K562 (cell line): Measurements from ENCODE around the gene SLC35A2. TPM values are rescaled to one million over a fixed set of nuclear protein-coding genes. Genes with fewer than 3 reads are reported as not detected.

Experiments used
- CREB1 ChIP-seq, 2 experiments: sonication (generic) in 1 of 2; formaldehyde crosslinking in 1 of 2; IDR thresholded peaks; 2 replicates each; pipeline versions ENCODE4 v1.6.1 to v1.8.0; 2012 to 2022; ENCODE audit warnings: inconsistent platforms in 1 of 2, mild to moderate bottlenecking in 1 of 2, missing genetic modification reagents in 1 of 2, moderate library complexity in 1 of 2
- DMBX1 ChIP-seq: fragments of 250-450 bp; sonication (Bioruptor Pico); IDR thresholded peaks from 2 replicates; pipeline ENCODE4 v1.8.0; 2022; ENCODE audit warnings: inconsistent platforms, mild to moderate bottlenecking, moderate library complexity, borderline replicate concordance
- ELK1 ChIP-seq: sonication (generic); formaldehyde crosslinking; IDR thresholded peaks from 2 replicates; pipeline ENCODE4 v1.8.1; 2022; ENCODE audit warnings: missing genetic modification reagents
- FIP1L1 ChIP-seq: fragments of 200-400 bp; formaldehyde crosslinking; IDR thresholded peaks from 2 replicates; pipeline ENCODE4 v1.6.1; 2018; ENCODE audit warnings: mild to moderate bottlenecking, low read depth, low read length; ENCODE audit not compliant: poor library complexity, severe bottlenecking
- HDAC3 ChIP-seq: fragments of 450-650 bp; IDR thresholded peaks from 2 replicates; pipeline ENCODE4 v1.6.1; 2018; ENCODE audit warnings: borderline replicate concordance, mild to moderate bottlenecking, moderate library complexity; ENCODE audit not compliant: partially characterized antibody
- HNRNPK ChIP-seq: fragments of 200-400 bp; formaldehyde crosslinking; IDR thresholded peaks from one replicate; pipeline ENCODE4 v1.6.1; 2018; ENCODE audit warnings: mild to moderate bottlenecking, low read depth, low read length; ENCODE audit not compliant: poor library complexity, severe bottlenecking
- KDM2B ChIP-seq: fragments of 250-450 bp; sonication (Bioruptor Pico); IDR thresholded peaks from 2 replicates; pipeline ENCODE4 v1.8.0; 2021; ENCODE audit warnings: mild to moderate bottlenecking, moderate library complexity
- MIER1 ChIP-seq: fragments of 450-650 bp; IDR thresholded peaks from 2 replicates; pipeline ENCODE4 v1.6.1; 2016; ENCODE audit warnings: antibody characterized with exemption, mild to moderate bottlenecking, low read depth
- NFIX ChIP-seq: fragments of 250-450 bp; sonication (Bioruptor Pico); IDR thresholded peaks from 2 replicates; pipeline ENCODE4 v1.4.0; 2020; ENCODE audit warnings: low read depth, mild to moderate bottlenecking, moderate library complexity
- NRF1 ChIP-seq, 2 experiments: fragments of 450-650 bp; IDR thresholded peaks in 1 of 2; conservative IDR thresholded peaks in 1 of 2; 2 replicates each; pipeline ENCODE4 v1.6.1; 2014; ENCODE audit warnings: mild to moderate bottlenecking in 2 of 2
- PREB ChIP-seq: sonication (generic); formaldehyde crosslinking; IDR thresholded peaks from 2 replicates; pipeline ENCODE4 v1.8.1; 2023; ENCODE audit warnings: mild to moderate bottlenecking, missing genetic modification reagents
- RBM15 ChIP-seq: fragments of 200-400 bp; formaldehyde crosslinking; IDR thresholded peaks from 2 replicates; pipeline ENCODE4 v1.6.1; 2018; ENCODE audit warnings: mild to moderate bottlenecking, low read length, moderate library complexity; ENCODE audit not compliant: insufficient read depth
- SPI1 ChIP-seq: IDR thresholded peaks from 2 replicates; pipeline ENCODE4 v1.6.1; 2011; ENCODE audit warnings: low read depth, low read length, control low read depth, borderline replicate concordance
- SUPT5H ChIP-seq: fragments of 450-650 bp; IDR thresholded peaks from 2 replicates; pipeline ENCODE4 v1.6.1; 2016
- TSC22D4 ChIP-seq: fragments of 450-650 bp; IDR thresholded peaks from 2 replicates; pipeline ENCODE4 v1.6.1; 2016; ENCODE audit warnings: missing genetic modification characterization, missing biosample characterization, control low read depth
- ZBTB12 ChIP-seq: fragments of 250-450 bp; sonication (Bioruptor Pico); IDR thresholded peaks from 2 replicates; pipeline ENCODE4 v1.4.0; 2020
- ZBTB2 ChIP-seq: fragments of 450-650 bp; IDR thresholded peaks from 2 replicates; pipeline ENCODE4 v1.6.1; 2016; ENCODE audit warnings: antibody characterized with exemption
- ZBTB34 ChIP-seq: fragments of 250-450 bp; sonication (Bioruptor Pico); IDR thresholded peaks from 2 replicates; pipeline ENCODE4 v1.8.0; 2021; ENCODE audit warnings: mild to moderate bottlenecking, moderate library complexity
- ZFP30 ChIP-seq: fragments of 250-450 bp; sonication (Bioruptor Pico); IDR thresholded peaks from 2 replicates; pipeline ENCODE4 v1.8.0; 2022; ENCODE audit warnings: moderate library complexity, mild to moderate bottlenecking, inconsistent platforms, borderline replicate concordance
- ZNF212 ChIP-seq: fragments of 450-650 bp; formaldehyde crosslinking; IDR thresholded peaks from 2 replicates; pipeline ENCODE4 v1.4.0; 2020; ENCODE audit warnings: mild to moderate bottlenecking
- ZNF785 ChIP-seq: fragments of 250-450 bp; sonication (Bioruptor Pico); IDR thresholded peaks from 2 replicates; pipeline ENCODE4 v1.4.0; 2020; ENCODE audit warnings: mild to moderate bottlenecking
- polyA plus RNA-seq, 8 experiments: library from polyadenylated mRNA; depleted of rRNA in 4 of 8; stranded (reverse) in 5 of 8; unstranded in 3 of 8; fragments of >200 nt; fragmentation: Nextera tagmentation in 2 of 8; fragmentation: Illumina TruSeq in 1 of 8; extraction: Ambion mirVana in 2 of 8; extraction: Trizol in 1 of 8; gene quantifications; 2 replicates each; pipeline versions ENCODE4 v1.2.1 to v1.2.3, GENCODE V29; 2011 to 2014; ENCODE audit warnings: inconsistent platforms in 1 of 8, missing spikeins in 1 of 8
- total RNA-seq, 7 experiments: library from RNA; depleted of rRNA in 6 of 7; stranded (reverse); fragments of >200 nt in 6 of 7; fragmentation: Illumina TruSeq in 2 of 7; extraction: Trizol in 2 of 7; gene quantifications; 2 replicates each; pipeline versions ENCODE4 v1.2.1 to v1.2.3, GENCODE V29; 2011 to 2021; ENCODE audit warnings: low replicate concordance in 1 of 7

Gene SLC35A2
- total and polyA plus RNA-seq, 9 of the 15 experiments (the other 6 are each of a cell fraction or from before 2014, with no cell fraction given), result 3.3 to 38.9 (median 20.0) TPM

- no peak for TF ChIP-seq ELK1
- TF ChIP-seq HNRNPK, result no peak
- TF ChIP-seq ZBTB34 (CRISPR knock-in tag), result no peak
- TF ChIP-seq HDAC3, result no peak
- no peak for TF ChIP-seq MIER1
- no peak for TF ChIP-seq ZFP30 (CRISPR knock-in tag)
- TF ChIP-seq NFIX, result no peak
- peak; percentile 89 to 91 for TF ChIP-seq NRF1 (conservative IDR thresholded peaks at IDR 0.05 in 1 of 2, IDR thresholded peaks at IDR 0.05 in 1 of 2)
- peak; percentile 46; the same call in 1 of the 2 replicates for TF ChIP-seq SUPT5H
- TF ChIP-seq ZBTB2, result peak; percentile 44; the same call in 1 of the 2 replicates
- no peak for TF ChIP-seq ZNF785 (CRISPR knock-in tag)
- TF ChIP-seq TSC22D4 (tag), result no peak
- 0 out of 2 replicates have a peak, but pooled peaks have one; percentile 12 for TF ChIP-seq PREB
- TF ChIP-seq CREB1 (IDR thresholded peaks at IDR 0.05), result peak; percentile 25; the same call in 1 of the 2 replicates
- TF ChIP-seq CREB1 (CRISPR knock-in tag; IDR thresholded peaks at IDR 0.05), result peak; percentile 34; the same call in 1 of the 2 replicates
- no peak for TF ChIP-seq DMBX1
- no peak for TF ChIP-seq ZBTB12 (CRISPR knock-in tag)
- TF ChIP-seq SPI1, result no peak
- no peak for TF ChIP-seq ZNF212
- TF ChIP-seq FIP1L1, result peak; percentile 40
- no peak for TF ChIP-seq KDM2B (CRISPR knock-in tag)
- no peak for TF ChIP-seq RBM15
These were observed 19.8 kb downstream of the SLC35A2 start (continued) for GRCh38 chrX:48891402-48892288.
